Activated CD4-positive, alpha-beta memory T cell treated with anti-CD3 and anti-CD28 coated beads for 36 hours (primary cell): Measurements from ENCODE around the gene MXI1. TPM values are rescaled to one million over a fixed set of nuclear protein-coding genes. Genes with fewer than 3 reads are reported as not detected.

Source experiments
- total RNA-seq, 2 experiments: library from RNA; stranded (reverse); gene quantifications; one replicate each; pipeline ENCODE4 v1.2.3, GENCODE V29; 2021

MXI1 gene
- total RNA-seq, 2 experiments from 2014 or later: 29.3 to 33.1 TPM

Other genes starting within 250 kb of the MXI1 start
- gene ADD3, start 199.6 kb upstream of the MXI1 start, total RNA-seq: 10 to 100 TPM; 92.3 to 93.3 TPM
- gene SMNDC1, start 97.3 kb downstream of the MXI1 start, total RNA-seq: 10 to 100 TPM; 44.1 to 48.3 TPM